Hepatocyte (in vitro differentiated cells): ENCODE data around the gene SIGLEC1. TPM values are rescaled to one million over a fixed set of nuclear protein-coding genes. Genes with fewer than 3 reads are reported as not detected.

Source experiments
- DNase-seq: peaks from one replicate; pipeline ENCODE4 v3.0.0-alpha.2; 2016; ENCODE audit warnings: low spot score
- H2AFZ ChIP-seq: fragments of 200-600 bp; sonication (generic); 2 replicates; pipeline ENCODE4 v1.6.0; 2016; ENCODE audit warnings: antibody characterized with exemption, mild to moderate bottlenecking
- H3K27ac ChIP-seq: fragments of 200-600 bp; sonication (generic); 2 replicates; pipeline ENCODE4 v1.5.1; 2016; ENCODE audit warnings: mild to moderate bottlenecking
- H3K27me3 ChIP-seq: fragments of 200-600 bp; sonication (generic); 2 replicates; pipeline ENCODE4 v1.6.1; 2016
- H3K36me3 ChIP-seq: fragments of 200-600 bp; sonication (generic); replicated peaks from 2 replicates; pipeline ENCODE4 v1.5.1; 2016; ENCODE audit warnings: low read depth; ENCODE audit not compliant: insufficient read depth
- H3K4me1 ChIP-seq: fragments of 200-600 bp; sonication (generic); 2 replicates; pipeline ENCODE4 v1.5.1; 2016; ENCODE audit warnings: mild to moderate bottlenecking, moderate library complexity; ENCODE audit not compliant: insufficient read depth
- H3K4me2 ChIP-seq: fragments of 200-600 bp; sonication (generic); 2 replicates; pipeline ENCODE4 v1.6.0; 2016
- H3K4me3 ChIP-seq: fragments of 200-600 bp; sonication (generic); 2 replicates; pipeline ENCODE4 v1.5.1; 2016; ENCODE audit warnings: mild to moderate bottlenecking
- H3K79me2 ChIP-seq: fragments of 200-600 bp; sonication (generic); 2 replicates; pipeline ENCODE4 v1.6.0; 2017; ENCODE audit warnings: mild to moderate bottlenecking
- H3K9me2 ChIP-seq: fragments of 200-600 bp; sonication (generic); replicated peaks from 2 replicates; pipeline ENCODE4 v1.6.0; 2017; ENCODE audit warnings: mild to moderate bottlenecking; ENCODE audit not compliant: insufficient read depth
- H3K9me3 ChIP-seq: fragments of 200-600 bp; sonication (generic); 2 replicates; pipeline ENCODE4 v1.5.1; 2016; ENCODE audit warnings: low read depth, mild to moderate bottlenecking
- H4K20me1 ChIP-seq: fragments of 200-600 bp; sonication (generic); 2 replicates; pipeline ENCODE4 v1.6.0; 2016; ENCODE audit warnings: mild to moderate bottlenecking; ENCODE audit not compliant: insufficient read depth, poor library complexity, severe bottlenecking
- CTCF ChIP-seq: fragments of 200-600 bp; sonication (generic); IDR thresholded peaks from 2 replicates; pipeline ENCODE4 v1.5.1; 2016; ENCODE audit warnings: antibody characterized with exemption, mild to moderate bottlenecking; ENCODE audit not compliant: poor library complexity
- EZH2 ChIP-seq: fragments of 200-600 bp; sonication (generic); IDR thresholded peaks from 2 replicates; pipeline ENCODE4 v1.6.1; 2016; ENCODE audit warnings: antibody characterized with exemption, mild to moderate bottlenecking, borderline replicate concordance
- EZH2phosphoT487 ChIP-seq: fragments of 200-600 bp; sonication (generic); IDR thresholded peaks from one replicate; pipeline ENCODE4 v1.6.1; 2018; ENCODE audit warnings: antibody characterized with exemption, mild to moderate bottlenecking, low read depth, moderate library complexity; ENCODE audit not compliant: unreplicated experiment, severe bottlenecking
- WGBS: methylation state at CpG from one replicate; pipeline ENCODE4 v1.1.6; 2016; ENCODE audit warnings: low lambda C conversion rate; ENCODE audit errors: missing lambda C conversion rate; 5-methylcytosine and 5-hydroxymethylcytosine counted together
- polyA plus RNA-seq: library from polyadenylated mRNA; unstranded; fragments of >200 nt; fragmentation: Nextera tagmentation; extraction: Ambion mirVana; gene quantifications from 2 replicates; pipeline ENCODE4 v1.2.1, GENCODE V29; 2016
- total RNA-seq: library from RNA; depleted of rRNA; stranded (reverse); fragments of >200 nt; gene quantifications from 2 replicates; pipeline ENCODE4 v1.2.3, GENCODE V29; 2014

Gene SIGLEC1
- total and polyA plus RNA-seq, 2 experiments from 2014 or later, result 0.11 to 0.23 TPM

DNA sequence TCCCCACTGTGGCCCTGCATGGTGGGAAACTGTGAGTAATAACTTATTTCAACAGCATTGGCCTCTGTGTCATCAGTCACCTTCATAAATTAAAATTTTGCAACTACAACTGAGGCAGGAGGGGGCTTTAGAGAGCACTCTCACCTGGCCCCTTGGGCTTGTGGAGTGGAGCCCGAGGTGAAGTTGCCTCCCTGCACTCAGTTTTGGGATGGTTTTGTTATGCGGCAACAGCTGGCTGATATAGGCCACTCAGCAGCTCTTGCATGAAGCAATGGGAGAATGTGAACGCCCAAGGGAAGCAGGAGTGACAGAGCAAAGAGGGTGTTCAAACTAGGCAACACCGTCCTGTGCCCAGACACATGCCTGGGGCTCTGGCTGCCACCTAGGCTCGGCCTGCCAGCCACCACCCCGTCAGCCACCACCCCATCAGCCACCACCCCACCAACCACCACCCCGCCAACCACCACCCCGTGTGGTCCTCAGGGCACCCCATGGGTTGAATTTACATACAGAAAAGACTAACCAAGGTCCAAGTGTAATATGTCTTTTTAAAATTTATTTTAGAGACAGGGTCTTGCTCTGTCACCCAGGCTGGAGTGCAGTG is 44.9 kb downstream of the SIGLEC1 start:
- Histone ChIP-seq H3K9me2 (no peaks in the 10 kb centered on the region), H4K20me1 (no peaks in the 10 kb centered on the region), H3K4me3 (no peak overlapping the region), H3K36me3 (no peaks in the 10 kb centered on the region), H3K4me2 (no peak overlapping the region), H2AFZ (no peak overlapping the region), H3K9me3 (no peaks in the 10 kb centered on the region), H3K27ac (no peak overlapping the region), H3K79me2 (no peaks in the 10 kb centered on the region), H3K27me3 (peaks cover 6% of the 10 kb centered on the region), H3K4me1 (peaks cover 6% of the 10 kb centered on the region)
- DNase-seq, result no peak
- 96% methylated on average over 7 of the region's 8 CpGs for WGBS
- TF ChIP-seq EZH2 (no peak), EZH2phosphoT487 (no peak), CTCF (no peak)

DNA sequence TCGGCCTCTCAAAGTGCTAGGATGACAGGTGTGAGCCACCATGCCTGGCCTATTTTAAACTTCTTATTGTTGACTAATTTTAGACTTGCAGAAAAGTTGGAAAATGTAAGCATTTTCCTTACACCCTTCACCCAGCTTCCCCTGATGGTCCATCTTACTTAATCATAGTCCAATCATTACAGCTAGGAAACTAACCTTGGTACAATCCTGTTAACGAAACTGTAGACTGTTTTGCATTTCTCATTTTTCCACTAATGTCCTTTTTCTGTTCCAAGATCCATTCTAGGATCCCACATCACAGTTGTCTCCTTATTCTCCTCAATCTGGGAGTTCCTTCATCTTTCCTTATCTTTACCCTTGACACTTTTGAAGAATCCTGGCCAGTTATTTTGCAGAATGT is 48.5 kb downstream of the SIGLEC1 start:
- no peak overlapping the region for H3K27ac ChIP-seq
- 97% methylated on average over 2 of the region's 2 CpGs for WGBS
- no peak overlapping the region for H3K4me2 ChIP-seq
- H3K9me2 ChIP-seq, result no peaks in the 10 kb centered on the region
- no peak overlapping the region for H3K4me3 ChIP-seq
- peaks cover 16% of the 10 kb centered on the region for H3K27me3 ChIP-seq
- DNase-seq, result no peak
- H3K79me2 ChIP-seq, result no peaks in the 10 kb centered on the region
- H3K36me3 ChIP-seq, result no peaks in the 10 kb centered on the region
- H2AFZ ChIP-seq, result no peak overlapping the region
- no peaks in the 10 kb centered on the region for H3K9me3 ChIP-seq
- peaks cover 6% of the 10 kb centered on the region for H3K4me1 ChIP-seq
- TF ChIP-seq EZH2 (no peak), CTCF (no peak), EZH2phosphoT487 (no peak)
- H4K20me1 ChIP-seq, result no peaks in the 10 kb centered on the region

DNA sequence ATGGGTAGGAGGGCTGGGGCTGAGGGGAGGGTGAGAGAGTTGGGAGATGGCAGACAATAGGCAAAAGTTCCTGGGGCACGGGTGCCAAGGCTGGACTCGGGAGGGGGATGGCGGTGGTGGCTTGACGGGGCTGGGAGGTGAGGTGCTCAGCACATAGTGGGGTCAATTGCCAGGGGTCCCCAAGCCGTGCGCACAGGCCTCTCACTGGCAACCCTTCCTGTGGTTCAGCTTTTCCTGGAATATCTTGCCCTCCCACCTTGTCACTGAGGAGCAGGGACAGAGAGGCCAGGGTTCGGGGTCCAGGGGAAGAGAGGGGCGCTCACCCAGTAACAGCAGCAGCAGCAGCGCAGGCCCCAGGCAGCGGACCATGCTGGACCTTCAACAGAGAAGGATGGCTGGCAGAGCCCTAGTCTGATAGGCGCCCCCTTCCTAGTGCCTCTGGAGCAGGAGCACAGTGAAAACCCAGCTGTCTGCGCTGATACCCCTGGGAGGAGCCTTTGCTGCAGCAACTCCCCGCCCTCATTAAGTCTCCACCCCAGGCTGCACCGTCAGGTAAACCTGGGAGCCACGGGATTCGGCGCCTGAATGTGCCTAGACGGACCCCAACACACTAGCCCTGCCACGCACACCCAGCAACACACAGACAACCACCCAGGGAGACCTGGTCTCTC is 49.2 kb downstream of the SIGLEC1 start, which contains the start of gene GFRA4:
Gene GFRA4, minus strand, starts transcription at position 369 of the 671 bp plus-strand sequence. Its CDS starts 0 bp downstream, at position 369.
- WGBS, result 45% methylated on average over 14 of the region's 19 CpGs
- TF ChIP-seq CTCF (no peak), EZH2 (no peak), EZH2phosphoT487 (no peak)
- DNase-seq, result no peak
- Histone ChIP-seq H3K4me3 (no peak within 1 kb of the TSS), H3K9me3 (no peaks in the 10 kb centered on the region), H3K27ac (no peak within 1 kb of the TSS), H3K36me3 (no peaks in the 10 kb centered on the region), H3K27me3 (peaks cover 16% of the 10 kb centered on the region), H3K79me2 (no peaks in the 10 kb centered on the region), H3K4me1 (peaks cover 6% of the 10 kb centered on the region), H4K20me1 (no peaks in the 10 kb centered on the region), H2AFZ (no peak within 1 kb of the TSS), H3K9me2 (no peaks in the 10 kb centered on the region), H3K4me2 (no peak within 1 kb of the TSS)

Other genes starting within 250 kb of the SIGLEC1 start
- gene ATRN, start 241.6 kb downstream of the SIGLEC1 start, total RNA-seq, result 68.1 and 71.1 TPM in 2 replicates
- gene ATRN, start 241.6 kb downstream of the SIGLEC1 start, polyA plus RNA-seq, result 14.7 and 20.3 TPM in 2 replicates
- gene GFRA4, start 49.2 kb downstream of the SIGLEC1 start, total RNA-seq, result 0.24 TPM in 1 of 2 replicates, not detected in the other
- not detected in 2 replicates for gene GFRA4, start 49.2 kb downstream of the SIGLEC1 start, polyA plus RNA-seq
- gene ADAM33, start 30.6 kb downstream of the SIGLEC1 start, total RNA-seq, result 14.8 and 18.9 TPM in 2 replicates
- gene ADAM33, start 30.6 kb downstream of the SIGLEC1 start, polyA plus RNA-seq, result 41.6 and 54.8 TPM in 2 replicates
- gene HSPA12B, start 20.1 kb upstream of the SIGLEC1 start, total RNA-seq, result 3.4 and 3.7 TPM in 2 replicates
- gene HSPA12B, start 20.1 kb upstream of the SIGLEC1 start, polyA plus RNA-seq, result 2.5 and 2.9 TPM in 2 replicates
- 9.6 and 11.7 TPM in 2 replicates for gene ADISSP, start 55.2 kb upstream of the SIGLEC1 start, total RNA-seq
- 31.7 and 36.0 TPM in 2 replicates for gene ADISSP, start 55.2 kb upstream of the SIGLEC1 start, polyA plus RNA-seq
- gene SPEF1, start 68.8 kb upstream of the SIGLEC1 start, total RNA-seq, result 0.63 TPM in 1 of 2 replicates, not detected in the other
- gene SPEF1, start 68.8 kb upstream of the SIGLEC1 start, polyA plus RNA-seq, result 0.51 TPM in 1 of 2 replicates, not detected in the other
- 40.9 and 46.7 TPM in 2 replicates for gene CENPB, start 74.1 kb upstream of the SIGLEC1 start, total RNA-seq
- 17.6 and 21.2 TPM in 2 replicates for gene CENPB, start 74.1 kb upstream of the SIGLEC1 start, polyA plus RNA-seq
- 15.1 and 15.7 TPM in 2 replicates for gene CDC25B, start 83.7 kb upstream of the SIGLEC1 start, total RNA-seq
- 20.0 and 21.9 TPM in 2 replicates for gene CDC25B, start 83.7 kb upstream of the SIGLEC1 start, polyA plus RNA-seq
- 13.8 and 15.9 TPM in 2 replicates for gene AP5S1, start 107.9 kb upstream of the SIGLEC1 start, total RNA-seq
- 19.7 and 21.8 TPM in 2 replicates for gene AP5S1, start 107.9 kb upstream of the SIGLEC1 start, polyA plus RNA-seq
- gene MAVS, start 134.2 kb upstream of the SIGLEC1 start, total RNA-seq, result 21.9 and 24.7 TPM in 2 replicates
- gene MAVS, start 134.2 kb upstream of the SIGLEC1 start, polyA plus RNA-seq, result 12.6 and 15.6 TPM in 2 replicates
- gene PANK2, start 176.8 kb upstream of the SIGLEC1 start, total RNA-seq, result 37.4 and 37.6 TPM in 2 replicates
- gene PANK2, start 176.8 kb upstream of the SIGLEC1 start, polyA plus RNA-seq, result 24.1 and 37.6 TPM in 2 replicates